ENCODE results near the gene P2RY13.

The P2RY13 gene

DNA sequence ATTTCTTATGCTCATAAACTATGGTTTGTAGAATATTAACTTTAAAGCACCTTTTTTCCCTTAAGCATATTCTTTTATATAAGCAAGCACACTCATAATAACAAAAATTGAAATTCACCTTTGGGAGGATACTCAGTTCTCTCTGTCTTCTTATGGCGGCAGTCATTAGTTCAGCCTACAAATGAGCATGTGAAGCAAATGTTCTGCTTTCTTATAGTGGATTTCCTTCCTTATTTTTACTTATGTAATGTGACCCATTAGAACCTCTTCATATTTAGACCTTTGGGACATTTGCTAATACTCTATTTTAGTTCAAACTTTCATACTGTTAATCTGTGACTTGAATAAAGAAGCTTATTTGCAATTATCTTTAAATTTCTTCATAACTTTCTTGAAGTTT is at the start of gene P2RY13:
TSS of gene P2RY13 (minus strand) at position 187 of the 400 bp plus-strand sequence. CDS start at position 166, 21 bp downstream.
- TF ChIP-seq CREB1 (IDR thresholded peaks at IDR 0.05; ENCODE audit: low read depth) (no peak), RAD21 (IDR thresholded peaks at IDR 0.05; ENCODE audit: low read depth) (no peak), TCF12 (IDR thresholded peaks at IDR 0.05; ENCODE audit: low read depth) (no peak), TEAD4 (IDR thresholded peaks at IDR 0.05) (no peak), EGR1 (IDR thresholded peaks at IDR 0.05) (no peak), EP300 (IDR thresholded peaks at IDR 0.05; ENCODE audit: borderline replicate concordance) (no peak), TAF1 (IDR thresholded peaks at IDR 0.05; ENCODE audit: low read depth) (no peak), CEBPB (IDR thresholded peaks at IDR 0.05) (no peak)
- TF ChIP-seq, protein P1, sequence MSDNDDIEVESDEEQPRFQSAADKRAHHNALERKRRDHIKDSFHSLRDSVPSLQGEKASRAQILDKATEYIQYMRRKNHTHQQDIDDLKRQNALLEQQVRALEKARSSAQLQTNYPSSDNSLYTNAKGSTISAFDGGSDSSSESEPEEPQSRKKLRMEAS (IDR thresholded peaks at IDR 0.05) = no peak
- TF ChIP-seq, protein P2, sequence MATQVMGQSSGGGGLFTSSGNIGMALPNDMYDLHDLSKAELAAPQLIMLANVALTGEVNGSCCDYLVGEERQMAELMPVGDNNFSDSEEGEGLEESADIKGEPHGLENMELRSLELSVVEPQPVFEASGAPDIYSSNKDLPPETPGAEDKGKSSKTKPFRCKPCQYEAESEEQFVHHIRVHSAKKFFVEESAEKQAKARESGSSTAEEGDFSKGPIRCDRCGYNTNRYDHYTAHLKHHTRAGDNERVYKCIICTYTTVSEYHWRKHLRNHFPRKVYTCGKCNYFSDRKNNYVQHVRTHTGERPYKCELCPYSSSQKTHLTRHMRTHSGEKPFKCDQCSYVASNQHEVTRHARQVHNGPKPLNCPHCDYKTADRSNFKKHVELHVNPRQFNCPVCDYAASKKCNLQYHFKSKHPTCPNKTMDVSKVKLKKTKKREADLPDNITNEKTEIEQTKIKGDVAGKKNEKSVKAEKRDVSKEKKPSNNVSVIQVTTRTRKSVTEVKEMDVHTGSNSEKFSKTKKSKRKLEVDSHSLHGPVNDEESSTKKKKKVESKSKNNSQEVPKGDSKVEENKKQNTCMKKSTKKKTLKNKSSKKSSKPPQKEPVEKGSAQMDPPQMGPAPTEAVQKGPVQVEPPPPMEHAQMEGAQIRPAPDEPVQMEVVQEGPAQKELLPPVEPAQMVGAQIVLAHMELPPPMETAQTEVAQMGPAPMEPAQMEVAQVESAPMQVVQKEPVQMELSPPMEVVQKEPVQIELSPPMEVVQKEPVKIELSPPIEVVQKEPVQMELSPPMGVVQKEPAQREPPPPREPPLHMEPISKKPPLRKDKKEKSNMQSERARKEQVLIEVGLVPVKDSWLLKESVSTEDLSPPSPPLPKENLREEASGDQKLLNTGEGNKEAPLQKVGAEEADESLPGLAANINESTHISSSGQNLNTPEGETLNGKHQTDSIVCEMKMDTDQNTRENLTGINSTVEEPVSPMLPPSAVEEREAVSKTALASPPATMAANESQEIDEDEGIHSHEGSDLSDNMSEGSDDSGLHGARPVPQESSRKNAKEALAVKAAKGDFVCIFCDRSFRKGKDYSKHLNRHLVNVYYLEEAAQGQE (IDR thresholded peaks at IDR 0.05; ENCODE audit: low read depth) = no peak

DNA sequence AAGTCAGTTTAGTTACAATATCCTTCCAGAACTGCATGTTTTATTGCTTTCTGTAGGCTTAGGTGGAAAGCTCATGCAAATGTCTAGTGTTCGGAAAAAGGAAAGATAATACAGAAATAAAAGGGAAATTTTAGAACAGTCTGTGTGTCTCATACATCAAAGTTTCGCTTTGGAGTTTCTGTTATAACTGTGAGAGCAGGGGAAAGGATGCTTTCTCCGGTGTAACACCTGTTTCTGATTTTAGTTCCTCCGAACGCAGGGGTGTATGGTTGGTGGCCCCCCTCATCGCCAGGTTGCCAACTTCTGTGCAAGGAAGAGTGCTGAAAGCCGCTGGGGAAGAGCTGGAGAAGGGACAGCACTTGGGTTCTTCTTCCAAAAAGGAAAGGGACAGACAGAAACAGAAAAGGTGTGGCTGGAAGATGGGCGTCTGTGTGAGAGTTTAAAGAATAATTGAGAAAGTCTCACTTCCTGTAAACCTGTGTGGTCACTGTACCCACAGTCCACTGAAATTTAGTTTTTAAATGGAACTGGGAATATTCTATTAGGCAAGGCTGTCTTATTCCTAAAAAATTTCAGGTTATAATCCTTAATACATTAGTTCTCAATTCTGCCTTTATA is 48.5 kb upstream of the P2RY13 start:
- no peak for TF ChIP-seq FOXM1 (IDR thresholded peaks at IDR 0.05; ENCODE audit: borderline replicate concordance, low read depth)
- no peak for TF ChIP-seq TEAD4 (IDR thresholded peaks at IDR 0.05)
- no peak for TF ChIP-seq ZBTB7A (IDR thresholded peaks at IDR 0.05; ENCODE audit: low read depth)
- no peak for TF ChIP-seq EP300 (IDR thresholded peaks at IDR 0.05; ENCODE audit: borderline replicate concordance)
- TF ChIP-seq NFIC (IDR thresholded peaks at IDR 0.05) = no peak
- TF ChIP-seq, protein P2 (IDR thresholded peaks at IDR 0.05; ENCODE audit: low read depth) = no peak
- TF ChIP-seq CREB1 (IDR thresholded peaks at IDR 0.05; ENCODE audit: low read depth) = no peak
- TF ChIP-seq TAF1 (IDR thresholded peaks at IDR 0.05; ENCODE audit: low read depth) = no peak
- TF ChIP-seq CEBPB (IDR thresholded peaks at IDR 0.05) = no peak
- TF ChIP-seq, protein P1 (IDR thresholded peaks at IDR 0.05) = no peak
- TF ChIP-seq, protein P3, sequence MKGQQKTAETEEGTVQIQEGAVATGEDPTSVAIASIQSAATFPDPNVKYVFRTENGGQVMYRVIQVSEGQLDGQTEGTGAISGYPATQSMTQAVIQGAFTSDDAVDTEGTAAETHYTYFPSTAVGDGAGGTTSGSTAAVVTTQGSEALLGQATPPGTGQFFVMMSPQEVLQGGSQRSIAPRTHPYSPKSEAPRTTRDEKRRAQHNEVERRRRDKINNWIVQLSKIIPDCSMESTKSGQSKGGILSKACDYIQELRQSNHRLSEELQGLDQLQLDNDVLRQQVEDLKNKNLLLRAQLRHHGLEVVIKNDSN (IDR thresholded peaks at IDR 0.05) = no peak
- no peak for TF ChIP-seq YY1 (IDR thresholded peaks at IDR 0.05; ENCODE audit: low read depth)
- no peak for TF ChIP-seq EGR1 (IDR thresholded peaks at IDR 0.05)
- TF ChIP-seq TCF12 (IDR thresholded peaks at IDR 0.05; ENCODE audit: low read depth) = no peak
- no peak for TF ChIP-seq RAD21 (IDR thresholded peaks at IDR 0.05; ENCODE audit: low read depth)

DNA sequence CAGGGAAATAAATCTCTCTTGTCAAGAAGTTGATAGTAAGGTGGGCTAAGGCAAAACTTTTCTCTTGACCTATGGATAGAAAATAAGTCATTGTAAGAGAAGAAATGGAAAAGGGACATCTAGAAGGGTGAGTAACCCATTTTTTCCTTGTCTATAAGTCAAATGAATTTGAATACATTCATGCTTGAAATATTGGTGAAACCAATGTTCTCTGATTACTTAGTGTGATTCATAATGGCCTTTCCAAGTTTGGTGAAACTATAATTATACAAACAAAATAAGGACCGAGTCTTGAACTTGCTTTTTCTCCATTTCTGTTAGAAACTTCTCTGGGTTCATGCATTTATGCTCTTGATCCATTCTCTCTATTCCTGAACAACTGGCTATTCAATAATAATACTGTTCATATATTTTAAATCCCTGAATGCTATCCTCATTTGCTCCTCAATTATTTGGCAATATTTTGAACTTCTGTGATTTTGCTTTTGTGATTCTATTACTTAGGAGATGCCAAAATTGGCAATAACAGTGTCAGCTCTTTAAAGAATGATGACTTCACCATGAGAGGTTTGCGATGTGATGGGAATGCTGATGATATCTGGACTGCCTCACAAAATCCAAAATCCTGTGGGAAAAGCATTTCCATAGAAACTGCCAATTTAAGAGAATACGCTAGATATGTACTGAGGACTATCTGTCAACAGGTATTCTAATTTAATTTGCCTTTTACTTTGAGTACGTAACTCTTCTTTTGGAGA is 42.9 kb upstream of the P2RY13 start:
- no peak for TF ChIP-seq TEAD4 (IDR thresholded peaks at IDR 0.05)
- no peak for TF ChIP-seq TCF12 (IDR thresholded peaks at IDR 0.05; ENCODE audit: low read depth)
- TF ChIP-seq, protein P3 (IDR thresholded peaks at IDR 0.05) = no peak

DNA sequence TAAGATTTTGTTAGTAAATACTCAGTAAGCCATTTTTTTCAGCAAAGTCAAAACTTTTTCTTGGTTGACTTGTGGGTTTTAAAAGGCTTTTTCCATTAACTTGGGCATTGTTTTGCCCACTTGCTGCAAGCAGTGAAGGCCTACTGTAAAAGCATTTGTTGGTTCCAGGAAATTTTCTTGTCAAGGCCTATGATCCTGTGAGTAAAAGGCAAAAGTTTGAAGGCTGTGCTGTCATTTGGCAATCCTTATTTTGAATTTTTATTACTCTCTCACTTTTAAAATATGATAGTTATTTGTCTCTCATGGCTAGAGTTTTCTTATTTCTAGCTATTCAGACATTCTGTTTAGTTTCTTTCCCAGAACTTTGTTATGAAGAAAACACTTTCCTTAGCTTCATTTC is 42.2 kb upstream of the P2RY13 start:
- TF ChIP-seq, protein P2 (IDR thresholded peaks at IDR 0.05; ENCODE audit: low read depth) = no peak
- TF ChIP-seq YY1 (IDR thresholded peaks at IDR 0.05; ENCODE audit: low read depth) (no peak), EGR1 (IDR thresholded peaks at IDR 0.05) (no peak), TAF1 (IDR thresholded peaks at IDR 0.05; ENCODE audit: low read depth) (no peak), CREB1 (IDR thresholded peaks at IDR 0.05; ENCODE audit: low read depth) (no peak), RAD21 (IDR thresholded peaks at IDR 0.05; ENCODE audit: low read depth) (no peak), ZBTB7A (IDR thresholded peaks at IDR 0.05; ENCODE audit: low read depth) (no peak), FOXM1 (IDR thresholded peaks at IDR 0.05; ENCODE audit: borderline replicate concordance, low read depth) (no peak), CEBPB (IDR thresholded peaks at IDR 0.05) (no peak)
- TF ChIP-seq, protein P1 (IDR thresholded peaks at IDR 0.05) = no peak
- TF ChIP-seq, protein P3 (IDR thresholded peaks at IDR 0.05) = no peak
